WERI-Rb-1 (cell line): ENCODE measurements around the gene XPO4.
"Not testable (repeated sequence)": the region's sequence is repeated elsewhere in the genome, so short reads cannot be mapped to it uniquely, and the experiment has no call there.

ENCODE experiments used
- DNase-seq: peaks from one replicate; pipeline ENCODE4 v3.0.0-alpha.2; 2020
- H3K27ac ChIP-seq: fragments of 250-450 bp; sonication (Bioruptor Pico); 2 replicates; pipeline ENCODE4 v1.5.1; 2020; ENCODE audit warnings: mild to moderate bottlenecking, moderate library complexity
- H3K27me3 ChIP-seq: fragments of 250-450 bp; sonication (Bioruptor Pico); 2 replicates; pipeline ENCODE4 v1.5.1; 2021; ENCODE audit warnings: mild to moderate bottlenecking, low read depth, moderate library complexity; ENCODE audit not compliant: insufficient read depth, severe bottlenecking
- H3K36me3 ChIP-seq: fragments of 250-450 bp; sonication (Bioruptor Pico); 2 replicates; pipeline ENCODE4 v1.5.1; 2020; ENCODE audit warnings: mild to moderate bottlenecking, moderate library complexity
- H3K4me3 ChIP-seq: 2 replicates; pipeline ENCODE4 v1.5.1; 2011; ENCODE audit warnings: low read depth, mild to moderate bottlenecking, control low read depth, low read length
- H3K9me3 ChIP-seq: fragments of 250-450 bp; sonication (Bioruptor Pico); 2 replicates; pipeline ENCODE4 v1.5.1; 2021; ENCODE audit warnings: mild to moderate bottlenecking, moderate library complexity; ENCODE audit not compliant: severe bottlenecking
- TF ChIP-seq, protein P1 (sequence below): IDR thresholded peaks from 2 replicates; pipeline ENCODE4 v1.5.1; 2011; ENCODE audit warnings: low read depth, mild to moderate bottlenecking, control low read depth, inconsistent platforms, low read length

XPO4 gene

DNA sequence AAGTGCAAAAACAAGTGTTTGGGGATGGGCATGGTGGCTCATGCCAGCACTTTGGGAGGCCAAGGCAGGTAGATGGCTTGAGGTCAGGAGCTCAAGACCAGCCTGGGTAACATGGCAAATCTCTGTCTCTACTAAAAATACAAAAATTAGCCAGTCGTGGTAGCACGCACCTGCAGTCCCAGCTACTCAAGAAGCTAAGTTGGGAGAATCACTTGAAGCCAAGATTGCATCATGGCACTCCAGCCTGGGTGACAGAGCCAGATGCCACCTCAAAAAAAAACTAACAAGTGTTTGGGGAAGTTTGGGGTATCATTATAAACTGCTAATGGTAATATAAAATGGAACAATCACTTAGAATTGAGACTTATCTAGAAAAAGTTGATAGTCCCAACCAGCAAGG lies 24.6 kb downstream of the XPO4 start:
- Histone ChIP-seq H3K27ac (no peak overlapping the region), H3K36me3 (no peaks in the 10 kb centered on the region), H3K4me3 (no peak overlapping the region), H3K27me3 (no peaks in the 10 kb centered on the region), H3K9me3 (peaks cover 3% of the 10 kb centered on the region)
- no peak for DNase-seq
- TF ChIP-seq, protein P1, sequence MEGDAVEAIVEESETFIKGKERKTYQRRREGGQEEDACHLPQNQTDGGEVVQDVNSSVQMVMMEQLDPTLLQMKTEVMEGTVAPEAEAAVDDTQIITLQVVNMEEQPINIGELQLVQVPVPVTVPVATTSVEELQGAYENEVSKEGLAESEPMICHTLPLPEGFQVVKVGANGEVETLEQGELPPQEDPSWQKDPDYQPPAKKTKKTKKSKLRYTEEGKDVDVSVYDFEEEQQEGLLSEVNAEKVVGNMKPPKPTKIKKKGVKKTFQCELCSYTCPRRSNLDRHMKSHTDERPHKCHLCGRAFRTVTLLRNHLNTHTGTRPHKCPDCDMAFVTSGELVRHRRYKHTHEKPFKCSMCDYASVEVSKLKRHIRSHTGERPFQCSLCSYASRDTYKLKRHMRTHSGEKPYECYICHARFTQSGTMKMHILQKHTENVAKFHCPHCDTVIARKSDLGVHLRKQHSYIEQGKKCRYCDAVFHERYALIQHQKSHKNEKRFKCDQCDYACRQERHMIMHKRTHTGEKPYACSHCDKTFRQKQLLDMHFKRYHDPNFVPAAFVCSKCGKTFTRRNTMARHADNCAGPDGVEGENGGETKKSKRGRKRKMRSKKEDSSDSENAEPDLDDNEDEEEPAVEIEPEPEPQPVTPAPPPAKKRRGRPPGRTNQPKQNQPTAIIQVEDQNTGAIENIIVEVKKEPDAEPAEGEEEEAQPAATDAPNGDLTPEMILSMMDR = no peak

DNA sequence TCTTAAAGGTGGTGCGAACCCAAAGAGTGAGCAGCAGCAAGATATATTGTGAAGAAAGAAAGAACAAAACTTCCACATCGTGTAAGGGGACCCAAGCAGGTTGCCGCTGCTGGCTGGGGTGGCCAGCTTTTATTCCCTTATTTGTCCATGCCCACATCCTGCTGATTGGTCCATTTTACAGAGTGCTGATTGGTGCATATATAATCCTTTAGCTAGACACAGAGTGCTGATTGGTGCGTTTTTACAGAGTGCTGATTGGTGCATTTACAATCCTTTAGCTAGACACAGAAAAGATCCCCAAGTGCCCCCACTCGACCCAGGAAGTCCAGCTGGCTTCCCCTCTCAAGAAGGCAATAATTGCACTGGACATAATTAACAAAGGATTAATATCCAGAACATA lies 25.7 kb downstream of the XPO4 start:
- H3K4me3 ChIP-seq, DNase-seq, H3K9me3 ChIP-seq, H3K36me3 ChIP-seq, H3K27me3 ChIP-seq, H3K27ac ChIP-seq: not testable (repeated sequence)

DNA sequence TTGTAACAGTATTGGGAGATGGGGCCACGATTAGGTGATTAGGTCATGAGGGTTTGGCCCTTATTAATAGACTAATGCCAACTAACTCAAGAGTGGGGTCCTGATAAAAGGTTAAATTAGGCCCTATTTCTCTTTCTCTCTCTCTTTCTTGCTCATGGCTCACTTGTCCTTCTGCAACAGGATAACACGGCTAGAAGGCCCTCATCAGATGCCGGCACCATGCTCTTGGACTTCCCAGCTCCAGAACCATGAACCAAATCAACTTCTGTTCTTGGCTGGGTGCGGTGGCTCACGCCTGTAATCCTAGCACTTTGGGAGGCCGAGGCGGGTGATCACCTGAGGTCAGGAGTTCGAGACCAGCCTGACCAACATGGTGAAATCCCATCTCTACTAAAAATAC lies 28.1 kb downstream of the XPO4 start:
- H3K36me3 ChIP-seq, H3K4me3 ChIP-seq, H3K27ac ChIP-seq, H3K9me3 ChIP-seq, DNase-seq, H3K27me3 ChIP-seq: not testable (repeated sequence)

DNA sequence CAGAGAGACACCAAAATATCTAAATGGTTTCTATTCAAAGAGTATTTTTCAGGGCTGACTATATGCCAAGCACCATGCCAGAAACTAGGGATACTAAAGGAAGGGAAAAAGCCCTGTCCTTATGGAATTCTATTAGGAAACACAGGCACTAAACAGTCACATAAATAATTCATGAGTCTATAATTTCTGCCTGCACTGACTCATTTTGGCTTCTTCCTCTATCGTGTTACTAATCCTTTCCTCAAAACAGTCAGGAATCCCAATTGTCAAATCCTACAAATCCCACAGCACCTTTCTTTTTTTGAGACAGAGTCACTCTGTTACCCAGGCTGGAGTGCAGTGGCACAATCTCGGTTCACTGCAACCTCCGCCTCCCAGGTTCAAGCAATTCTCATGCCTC lies 29.2 kb downstream of the XPO4 start:
- DNase-seq = no peak
- H3K9me3 ChIP-seq = peaks cover 3% of the 10 kb centered on the region
- H3K27ac ChIP-seq = no peak overlapping the region

DNA sequence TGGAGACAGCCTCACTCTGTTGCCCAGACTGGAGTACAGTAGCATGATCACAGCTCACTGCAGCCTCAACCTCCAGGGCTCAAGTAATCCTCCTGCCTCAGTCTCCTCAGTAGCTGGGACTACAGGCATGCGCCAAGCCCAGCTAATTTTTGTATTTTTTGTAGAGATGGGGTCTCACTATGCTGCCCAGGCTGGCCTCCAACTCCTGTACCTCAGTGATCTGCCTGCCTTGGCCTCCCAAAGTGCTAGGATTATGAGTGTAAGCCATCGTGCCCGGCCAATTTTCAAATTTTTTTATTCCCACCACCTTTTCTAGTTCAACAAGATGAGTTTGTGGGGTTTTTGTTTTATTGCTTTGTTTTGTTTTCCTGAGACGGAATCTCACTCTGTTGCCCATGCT lies 31.7 kb downstream of the XPO4 start:
- Histone ChIP-seq H3K4me3 (no peak overlapping the region), H3K27ac (no peak overlapping the region), H3K36me3 (no peaks in the 10 kb centered on the region; the same call in 1 of the 2 replicates), H3K9me3 (no peaks in the 10 kb centered on the region), H3K27me3 (no peaks in the 10 kb centered on the region)
- TF ChIP-seq, protein P1 = no peak
- no peak for DNase-seq

More for the DNA sequence above, 29.2 kb downstream of the XPO4 start:
- no peaks in the 10 kb centered on the region; the same call in 1 of the 2 replicates for H3K36me3 ChIP-seq
- no peaks in the 10 kb centered on the region for H3K27me3 ChIP-seq
- TF ChIP-seq, protein P1 = no peak
- H3K4me3 ChIP-seq = no peak overlapping the region

DNA sequence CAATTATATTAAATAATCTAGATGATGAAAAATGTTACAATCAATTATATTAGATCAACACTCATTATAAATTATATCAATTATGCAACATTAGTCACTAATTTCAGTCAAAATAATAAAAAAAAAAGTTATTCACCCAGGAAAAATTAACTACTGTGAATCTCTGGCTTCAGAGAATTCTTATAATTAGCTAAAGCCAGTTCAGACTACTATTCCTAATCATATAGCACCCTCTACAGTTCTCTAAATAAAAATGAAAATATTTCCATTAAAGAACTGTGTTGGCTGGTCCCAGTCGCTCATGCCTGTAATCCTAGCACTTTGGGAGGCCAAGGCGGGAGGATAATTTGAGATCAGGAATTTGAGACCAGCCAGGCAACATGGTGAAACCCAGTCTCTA lies 33.0 kb downstream of the XPO4 start:
- Histone ChIP-seq H3K9me3 (no peaks in the 10 kb centered on the region), H3K27me3 (no peaks in the 10 kb centered on the region), H3K36me3 (no peaks in the 10 kb centered on the region; the same call in none of the 2 replicates), H3K4me3 (no peak overlapping the region), H3K27ac (no peak overlapping the region)
- DNase-seq = no peak
- TF ChIP-seq, protein P1 = no peak

DNA sequence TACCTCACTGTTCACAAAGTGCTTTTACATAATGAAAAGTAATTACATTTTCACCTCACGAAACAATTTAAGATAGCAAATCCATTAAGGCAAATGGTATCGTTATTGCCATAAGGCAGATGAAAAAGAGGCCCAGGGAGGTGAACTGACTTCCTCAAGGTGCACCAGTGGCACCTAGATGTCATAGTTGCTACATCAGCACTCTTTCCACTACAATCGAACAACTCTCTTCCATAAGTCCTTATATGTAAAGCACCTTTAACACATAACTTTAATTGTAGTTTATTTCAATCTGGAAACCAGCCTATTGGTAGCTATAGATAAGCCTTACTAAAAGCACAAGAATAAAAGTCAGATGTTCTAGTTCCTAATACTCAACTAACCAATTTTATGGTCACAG lies 35.1 kb downstream of the XPO4 start:
- H3K27me3 ChIP-seq = no peaks in the 10 kb centered on the region
- H3K4me3 ChIP-seq = no peak overlapping the region
- no peak overlapping the region for H3K27ac ChIP-seq
- peaks cover 5% of the 10 kb centered on the region for H3K36me3 ChIP-seq
- no peak for DNase-seq
- no peaks in the 10 kb centered on the region for H3K9me3 ChIP-seq
- TF ChIP-seq, protein P1 = no peak

DNA sequence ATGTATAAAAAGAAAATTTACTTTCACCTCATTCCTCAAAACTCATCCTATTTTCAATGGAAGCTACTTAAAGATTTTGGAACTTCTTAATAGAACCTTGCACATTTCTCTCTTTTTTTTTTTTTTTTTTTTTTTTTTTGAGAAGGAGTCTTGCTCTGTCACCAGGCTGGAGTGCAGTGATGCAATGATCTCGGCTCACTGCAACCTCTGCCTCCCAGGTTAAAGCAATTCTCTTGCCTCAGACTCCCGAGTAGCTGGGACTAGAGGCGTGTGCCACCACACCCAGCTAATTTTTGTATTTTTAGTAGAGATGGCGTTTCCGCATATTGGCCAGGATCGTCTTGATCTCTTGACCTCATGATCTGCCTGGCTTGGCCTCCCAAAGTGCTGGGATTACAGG lies 40.9 kb downstream of the XPO4 start:
- H3K36me3 ChIP-seq = peaks cover 30% of the 10 kb centered on the region
- H3K27me3 ChIP-seq, H3K9me3 ChIP-seq, H3K4me3 ChIP-seq, DNase-seq, H3K27ac ChIP-seq: not testable (repeated sequence)
